RPMI7951 (cell line): ENCODE data around the gene GPR176. TPM values are rescaled to one million over a fixed set of nuclear protein-coding genes. Genes with fewer than 3 reads are reported as not detected.

Experiments
- DNase-seq: peaks from one replicate; pipeline ENCODE4 v3.0.0-alpha.2; 2012; ENCODE audit warnings: low read depth
- total RNA-seq: library from RNA; depleted of rRNA; stranded (reverse); fragments of >200 nt; shearing (Covaris generic); gene quantifications from 2 replicates; pipeline ENCODE4 v1.2.3, GENCODE V29; 2014

GPR176 gene
- total RNA-seq, 1 experiment from 2014 or later = 44.5 TPM

- no peak for DNase-seq
Measured at GRCh38 chr15:39890621-39891020, 29.4 kb downstream of the GPR176 start.

GRCh38 chr15:39889601-39890000 lies 30.5 kb downstream of the GPR176 start:
- DNase-seq = no peak

GRCh38 chr15:39888809-39889208 lies 31.3 kb downstream of the GPR176 start:
- DNase-seq = peak; percentile 25

GRCh38 chr15:39888243-39888642 lies 31.8 kb downstream of the GPR176 start:
- no peak for DNase-seq

GRCh38 chr15:39887832-39888231 lies 32.2 kb downstream of the GPR176 start:
- DNase-seq = peak; percentile 65

- no peak for DNase-seq
Measured at GRCh38 chr15:39887211-39887610, 32.9 kb downstream of the GPR176 start.

GRCh38 chr15:39886418-39886817 lies 33.6 kb downstream of the GPR176 start:
- DNase-seq = no peak

GRCh38 chr15:39885099-39885777 lies 34.8 kb downstream of the GPR176 start:
- DNase-seq = no peak

GRCh38 chr15:39884351-39884750 lies 35.7 kb downstream of the GPR176 start:
- DNase-seq = no peak

GRCh38 chr15:39882602-39883001 lies 37.5 kb downstream of the GPR176 start:
- no peak for DNase-seq

GRCh38 chr15:39881790-39882189 lies 38.3 kb downstream of the GPR176 start:
- no peak for DNase-seq

GRCh38 chr15:39880718-39881387 lies 39.2 kb downstream of the GPR176 start:
- no peak for DNase-seq

- DNase-seq = peak; percentile 28
Measured at GRCh38 chr15:39878406-39878785, 41.7 kb downstream of the GPR176 start.

- DNase-seq = peak; percentile 49
Measured at GRCh38 chr15:39874890-39875549, 45.0 kb downstream of the GPR176 start.

- no peak for DNase-seq
Measured at GRCh38 chr15:39873978-39874377, 46.1 kb downstream of the GPR176 start.

- DNase-seq = no peak
Measured at GRCh38 chr15:39870537-39870936, 49.5 kb downstream of the GPR176 start.

- DNase-seq = no peak
Measured at GRCh38 chr15:39869858-39870515, 50.1 kb downstream of the GPR176 start.

GRCh38 chr15:39869254-39869653 lies 50.8 kb downstream of the GPR176 start:
- DNase-seq = no peak

- DNase-seq = no peak
Measured at GRCh38 chr15:39868396-39868795, 51.7 kb downstream of the GPR176 start.

GRCh38 chr15:39864116-39864515 lies 56.0 kb downstream of the GPR176 start:
- no peak for DNase-seq

GRCh38 chr15:39860871-39861270 lies 59.2 kb downstream of the GPR176 start:
- DNase-seq = no peak

GRCh38 chr15:39860200-39860599 lies 59.9 kb downstream of the GPR176 start:
- peak; percentile 42 for DNase-seq
